COLO668 (cell line): ENCODE measurements around the gene GALNT10.
"Not testable (repeated sequence)": the region's sequence is repeated elsewhere in the genome, so short reads cannot be mapped to it uniquely, and the experiment has no call there.

ENCODE experiments used
- DNase-seq: peaks from one replicate; lab custom pipeline; 2025; ENCODE audit not compliant: unreplicated experiment; lab: John Stamatoyannopoulos, UW

GALNT10 gene

GRCh38 chr5:154349626-154350264 is 159.2 kb downstream of the GALNT10 start:
- DNase-seq, result no peak

- DNase-seq, result no peak
These were observed 160.6 kb downstream of the GALNT10 start for GRCh38 chr5:154351141-154351540.

GRCh38 chr5:154351566-154351965 is 161.0 kb downstream of the GALNT10 start:
- DNase-seq, result no peak

DNA sequence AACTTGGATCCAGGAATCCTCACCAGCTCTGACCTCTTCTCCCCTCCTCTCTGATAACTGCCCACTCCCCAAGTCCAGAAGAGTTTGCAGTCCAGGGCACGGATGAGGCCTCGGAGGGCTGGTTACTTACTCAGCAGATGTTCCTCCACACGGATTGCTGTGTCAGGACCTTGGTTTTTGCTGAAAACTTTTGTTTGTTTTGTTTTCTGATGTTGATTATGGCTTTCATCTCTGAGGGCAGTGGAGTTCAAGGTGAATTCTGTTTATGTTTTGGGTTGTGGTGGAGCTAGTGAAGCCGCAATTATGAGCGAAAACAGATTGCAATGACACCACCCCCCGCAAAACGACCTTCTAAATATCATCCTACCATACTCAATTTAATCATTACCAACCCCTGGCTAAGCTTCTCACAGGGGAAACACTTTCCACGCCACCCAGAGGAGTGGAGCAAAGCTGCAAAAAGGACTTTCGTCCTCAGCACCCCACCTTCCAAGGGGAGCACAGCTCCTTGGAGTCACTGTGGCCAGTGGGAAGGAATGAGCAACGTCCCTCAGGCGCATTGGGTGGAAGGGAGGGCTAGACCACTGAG is 162.5 kb downstream of the GALNT10 start:
- DNase-seq, result no peak

DNA sequence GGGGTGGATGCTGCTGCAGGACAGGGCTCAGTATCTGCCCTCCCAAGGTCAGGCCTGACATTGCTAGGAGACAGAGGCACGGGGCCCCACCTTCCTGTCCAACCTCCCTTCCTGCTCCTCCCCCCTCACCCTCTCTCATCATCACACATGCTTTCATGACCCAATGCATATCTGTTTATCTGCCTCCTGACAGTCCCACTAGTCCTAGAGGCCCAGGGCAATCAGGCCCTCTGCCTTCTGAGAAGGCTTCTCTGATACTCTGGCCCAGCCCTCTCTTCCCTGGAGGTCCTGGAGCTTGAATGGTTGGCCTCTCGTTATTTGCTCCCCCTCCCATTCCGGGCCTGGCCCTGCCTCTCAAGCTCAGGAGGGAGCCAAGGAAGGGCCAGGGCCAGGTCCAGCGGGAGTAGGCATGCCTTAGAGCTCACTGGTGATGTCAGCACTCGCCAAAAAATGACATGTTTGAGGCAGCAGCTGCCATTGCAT is 164.6 kb downstream of the GALNT10 start:
- DNase-seq, result no peak

GRCh38 chr5:154356020-154356655 is 165.6 kb downstream of the GALNT10 start:
- no peak for DNase-seq

GRCh38 chr5:154356958-154357357 is 166.4 kb downstream of the GALNT10 start:
- DNase-seq, result no peak

- no peak for DNase-seq
These were observed 168.1 kb downstream of the GALNT10 start for GRCh38 chr5:154358516-154359220.

DNA sequence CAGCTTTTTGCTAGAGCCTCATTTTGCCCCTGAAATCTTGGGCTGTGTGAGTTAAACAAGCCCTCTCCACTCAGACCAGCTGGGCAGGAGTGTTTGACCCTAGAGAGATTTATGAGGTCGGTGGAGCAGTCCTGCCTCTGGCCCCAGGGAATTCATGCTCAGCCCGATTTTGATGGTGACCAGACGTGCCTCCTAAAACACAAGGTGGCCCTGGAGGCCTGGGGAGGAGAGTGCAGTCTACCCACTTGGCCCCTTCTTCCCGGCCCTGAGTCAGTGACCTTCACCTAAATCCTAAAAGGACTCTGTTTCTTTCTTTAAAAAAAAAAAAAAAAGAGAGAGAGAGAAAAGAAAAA is 168.7 kb downstream of the GALNT10 start:
- no peak for DNase-seq

DNA sequence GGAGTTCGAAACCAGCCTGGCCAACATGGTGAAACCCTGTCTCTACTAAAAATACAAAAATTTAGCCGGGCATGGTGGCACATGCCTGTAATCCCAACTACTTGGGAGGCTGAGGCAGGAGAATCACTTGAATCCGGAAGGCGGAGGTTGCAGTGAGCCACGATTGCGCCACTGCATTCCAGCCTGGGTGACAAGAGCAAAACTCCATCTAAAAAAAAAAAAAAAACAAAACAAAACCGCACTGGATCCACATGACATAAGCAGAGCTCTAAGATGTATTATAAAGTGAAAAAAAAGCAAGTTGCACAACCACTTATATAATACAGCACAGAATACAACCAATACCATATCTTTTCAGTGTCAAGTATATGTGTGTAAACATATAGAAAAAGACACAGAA is 169.7 kb downstream of the GALNT10 start:
- DNase-seq, result not testable (repeated sequence)

DNA sequence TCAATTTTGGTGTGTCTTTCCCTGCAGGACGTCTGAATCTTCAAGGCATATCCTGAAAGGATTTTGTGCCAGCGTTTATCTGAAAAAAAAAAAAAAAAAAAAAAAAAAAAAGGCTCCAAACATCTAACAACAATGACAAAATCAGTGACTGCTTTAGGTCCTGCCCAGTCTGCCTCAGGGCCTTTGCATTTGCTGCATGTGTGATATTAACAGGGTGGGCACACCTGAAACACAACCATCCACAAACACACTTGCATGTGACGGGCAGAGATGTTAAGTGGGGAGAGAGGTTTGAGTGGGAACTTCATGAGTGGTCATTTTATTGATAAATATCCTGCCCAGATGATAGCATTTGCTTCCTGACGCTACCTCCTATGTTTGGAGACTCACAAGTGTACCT is 172.9 kb downstream of the GALNT10 start:
- DNase-seq, result no peak

GRCh38 chr5:154364771-154365170 is 174.2 kb downstream of the GALNT10 start:
- DNase-seq, result no peak

GRCh38 chr5:154365823-154366222 is 175.3 kb downstream of the GALNT10 start:
- no peak for DNase-seq

GRCh38 chr5:154366353-154366752 is 175.8 kb downstream of the GALNT10 start:
- no peak for DNase-seq

GRCh38 chr5:154367101-154367500 is 176.6 kb downstream of the GALNT10 start:
- no peak for DNase-seq

GRCh38 chr5:154368041-154368800 is 177.7 kb downstream of the GALNT10 start:
- DNase-seq, result no peak

DNA sequence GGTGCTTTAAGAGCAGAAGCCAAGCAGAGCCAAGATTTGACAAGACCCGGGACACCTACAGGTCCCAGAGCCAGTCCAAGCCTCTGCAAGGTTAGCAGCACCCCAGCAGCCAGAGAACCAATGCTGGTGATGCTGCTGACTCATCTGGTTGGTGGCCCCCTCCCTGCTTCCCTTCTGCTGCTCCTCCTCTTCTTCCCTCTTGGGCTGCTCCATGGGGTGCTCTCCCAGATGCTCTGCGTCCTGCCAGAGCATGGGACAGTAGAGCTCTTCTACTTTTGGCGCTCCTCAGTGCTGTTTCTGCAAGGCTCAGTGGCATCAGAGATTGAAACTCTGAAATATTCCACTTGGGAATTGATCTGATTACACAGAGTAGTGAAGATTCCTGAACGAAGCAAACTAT is 179.1 kb downstream of the GALNT10 start:
- no peak for DNase-seq

GRCh38 chr5:154370119-154370518 is 179.6 kb downstream of the GALNT10 start:
- no peak for DNase-seq

GRCh38 chr5:154370813-154371212 is 180.3 kb downstream of the GALNT10 start:
- no peak for DNase-seq

DNA sequence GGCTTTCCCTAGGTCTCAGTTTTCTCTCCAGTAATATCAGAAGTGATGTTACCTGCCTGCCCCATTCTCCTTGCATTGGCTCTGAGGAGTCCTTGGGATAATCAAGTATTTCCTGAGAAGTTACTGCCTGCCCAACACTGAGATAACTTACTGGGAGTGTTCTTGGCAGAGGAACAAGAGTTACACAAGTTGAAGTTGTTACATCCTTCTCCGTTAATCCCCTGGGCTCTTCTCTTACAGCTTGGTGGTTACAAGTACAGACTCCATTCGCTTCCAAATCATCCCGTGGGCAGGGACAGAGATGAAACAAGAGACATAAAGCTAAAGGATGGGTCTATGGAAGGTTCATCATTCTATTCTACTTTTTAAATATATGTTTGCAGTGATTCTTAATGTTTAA is 181.2 kb downstream of the GALNT10 start:
- DNase-seq, result no peak

DNA sequence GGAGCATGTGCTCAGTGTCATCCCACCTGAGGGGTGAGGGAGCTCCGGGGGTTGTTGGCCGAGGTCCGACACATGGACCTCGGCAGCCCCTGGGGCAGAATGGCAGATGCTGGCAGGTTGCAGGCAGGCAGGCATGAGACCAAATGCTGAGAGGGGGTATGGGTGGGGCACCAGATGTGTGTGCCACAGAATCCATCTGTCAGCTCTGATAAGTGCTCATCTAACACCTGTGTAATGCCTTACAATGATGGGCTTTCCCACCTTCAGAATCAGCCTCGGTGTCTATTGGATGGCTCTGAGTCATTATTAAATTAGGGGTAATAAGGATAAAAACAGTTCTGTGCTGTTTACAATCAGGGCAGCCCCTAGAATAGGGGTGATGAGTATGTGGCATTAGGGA is 182.1 kb downstream of the GALNT10 start:
- no peak for DNase-seq
